Cardiac fibroblast (primary cell): ENCODE measurements around the gene PHTF2.

ENCODE experiments used
- DNase-seq, 2 donors: peaks; one replicate each; pipeline versions ENCODE4 v3.0.0 to v3.0.0-alpha.2; 2010; ENCODE audit warnings: low read depth in 2 of 2
- H3K4me3 ChIP-seq, 2 donors: replicated peaks in 1 of 2; 1 replicate in 1 of 2; 2 replicates in 1 of 2; pipeline ENCODE4 v1.5.1; 2011; ENCODE audit warnings: low read depth in 2 of 2, low read length in 2 of 2, mild to moderate bottlenecking in 2 of 2, moderate library complexity in 1 of 2
- TF ChIP-seq, protein P1 (sequence below): IDR thresholded peaks from one replicate; pipeline ENCODE4 v1.5.1; 2011; ENCODE audit warnings: low read depth, mild to moderate bottlenecking, low read length, inconsistent platforms

The PHTF2 gene

GRCh38 chr7:77846317-77847092, 47.9 kb downstream of the PHTF2 start:
- TF ChIP-seq, protein P1, sequence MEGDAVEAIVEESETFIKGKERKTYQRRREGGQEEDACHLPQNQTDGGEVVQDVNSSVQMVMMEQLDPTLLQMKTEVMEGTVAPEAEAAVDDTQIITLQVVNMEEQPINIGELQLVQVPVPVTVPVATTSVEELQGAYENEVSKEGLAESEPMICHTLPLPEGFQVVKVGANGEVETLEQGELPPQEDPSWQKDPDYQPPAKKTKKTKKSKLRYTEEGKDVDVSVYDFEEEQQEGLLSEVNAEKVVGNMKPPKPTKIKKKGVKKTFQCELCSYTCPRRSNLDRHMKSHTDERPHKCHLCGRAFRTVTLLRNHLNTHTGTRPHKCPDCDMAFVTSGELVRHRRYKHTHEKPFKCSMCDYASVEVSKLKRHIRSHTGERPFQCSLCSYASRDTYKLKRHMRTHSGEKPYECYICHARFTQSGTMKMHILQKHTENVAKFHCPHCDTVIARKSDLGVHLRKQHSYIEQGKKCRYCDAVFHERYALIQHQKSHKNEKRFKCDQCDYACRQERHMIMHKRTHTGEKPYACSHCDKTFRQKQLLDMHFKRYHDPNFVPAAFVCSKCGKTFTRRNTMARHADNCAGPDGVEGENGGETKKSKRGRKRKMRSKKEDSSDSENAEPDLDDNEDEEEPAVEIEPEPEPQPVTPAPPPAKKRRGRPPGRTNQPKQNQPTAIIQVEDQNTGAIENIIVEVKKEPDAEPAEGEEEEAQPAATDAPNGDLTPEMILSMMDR, result no peak
- no peak overlapping the region for H3K4me3 ChIP-seq
- DNase-seq, result no peak

GRCh38 chr7:77855371-77856083, 57.0 kb downstream of the PHTF2 start:
- TF ChIP-seq, protein P1, result no peak
- no peak overlapping the region for H3K4me3 ChIP-seq
- peak; percentile 32 to 73 for DNase-seq

GRCh38 chr7:77858278-77858677, 59.7 kb downstream of the PHTF2 start:
- no peak for DNase-seq
- no peak overlapping the region for H3K4me3 ChIP-seq
- TF ChIP-seq, protein P1, result no peak

- TF ChIP-seq, protein P1, result no peak
- no peak for DNase-seq
- H3K4me3 ChIP-seq, result no peak overlapping the region
Measured at GRCh38 chr7:77859343-77859742, 60.8 kb downstream of the PHTF2 start.

DNA sequence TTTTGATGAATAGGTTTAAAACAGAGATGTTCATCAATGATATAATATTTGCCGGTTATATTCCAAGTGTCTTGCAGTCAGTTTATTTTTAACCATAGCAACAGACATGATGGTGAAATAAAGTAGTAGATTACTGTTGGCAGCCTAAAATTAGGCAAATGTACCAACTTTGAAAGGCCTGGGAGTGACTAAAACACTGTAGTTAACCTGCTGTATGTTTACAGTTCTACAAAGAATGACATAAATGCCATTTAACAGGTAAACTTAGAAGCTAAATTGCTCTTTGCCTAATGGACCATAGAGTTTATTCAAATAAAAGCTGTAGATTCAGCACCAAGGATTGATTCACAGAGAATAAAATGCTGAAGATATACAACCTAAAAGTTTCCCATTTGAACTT, 64.1 kb downstream of the PHTF2 start:
- no peak overlapping the region for H3K4me3 ChIP-seq
- TF ChIP-seq, protein P1, result no peak
- peak in 1 of 2 donors; percentile 9 for DNase-seq

GRCh38 chr7:77863860-77864259, 65.3 kb downstream of the PHTF2 start:
- no peak for DNase-seq
- no peak overlapping the region for H3K4me3 ChIP-seq
- TF ChIP-seq, protein P1, result no peak
